ENCODE data around the gene GADL1.

GADL1 gene

GRCh38 chr3:30878862-30879261 lies 15.6 kb downstream of the GADL1 start:
- DNase-seq (ENCODE audit: low spot score) = no peak

GRCh38 chr3:30875505-30875904 lies 19.0 kb downstream of the GADL1 start:
- DNase-seq (ENCODE audit: low spot score) = no peak

- no peak for DNase-seq (ENCODE audit: low spot score)
These were observed 20.8 kb downstream of the GADL1 start for GRCh38 chr3:30873671-30874070.

- DNase-seq (ENCODE audit: low spot score) = no peak
These were observed 21.6 kb downstream of the GADL1 start for GRCh38 chr3:30872879-30873278.

- no peak for DNase-seq (ENCODE audit: low spot score)
These were observed 22.7 kb downstream of the GADL1 start for GRCh38 chr3:30871720-30872119.

GRCh38 chr3:30864836-30865235 lies 29.6 kb downstream of the GADL1 start:
- no peak for DNase-seq (ENCODE audit: low spot score)

GRCh38 chr3:30864132-30864531 lies 30.3 kb downstream of the GADL1 start:
- DNase-seq (ENCODE audit: low spot score) = no peak

- DNase-seq (ENCODE audit: low spot score) = no peak
These were observed 32.5 kb downstream of the GADL1 start for GRCh38 chr3:30862004-30862403.

- no peak for DNase-seq (ENCODE audit: low spot score)
These were observed 35.5 kb downstream of the GADL1 start for GRCh38 chr3:30858894-30859389.

GRCh38 chr3:30855400-30856292 lies 38.8 kb downstream of the GADL1 start:
- no peak for DNase-seq (ENCODE audit: low spot score)

GRCh38 chr3:30852833-30853232 lies 41.6 kb downstream of the GADL1 start:
- no peak for DNase-seq (ENCODE audit: low spot score)

GRCh38 chr3:30848087-30848779 lies 46.2 kb downstream of the GADL1 start:
- no peak for DNase-seq (ENCODE audit: low spot score)

GRCh38 chr3:30847592-30847991 lies 46.9 kb downstream of the GADL1 start:
- DNase-seq (ENCODE audit: low spot score) = no peak

- no peak for DNase-seq (ENCODE audit: low spot score)
These were observed 48.9 kb downstream of the GADL1 start for GRCh38 chr3:30845606-30846005.

GRCh38 chr3:30843877-30844276 lies 50.6 kb downstream of the GADL1 start:
- DNase-seq (ENCODE audit: low spot score) = no peak

GRCh38 chr3:30836141-30836540 lies 58.3 kb downstream of the GADL1 start:
- no peak for DNase-seq (ENCODE audit: low spot score)

GRCh38 chr3:30835667-30836066 lies 58.8 kb downstream of the GADL1 start:
- no peak for DNase-seq (ENCODE audit: low spot score)

GRCh38 chr3:30832961-30833575 lies 61.4 kb downstream of the GADL1 start:
- DNase-seq (ENCODE audit: low spot score) = no peak

GRCh38 chr3:30827080-30827479 lies 67.4 kb downstream of the GADL1 start:
- DNase-seq (ENCODE audit: low spot score) = no peak

GRCh38 chr3:30826531-30826942 lies 67.9 kb downstream of the GADL1 start:
- no peak for DNase-seq (ENCODE audit: low spot score)

GRCh38 chr3:30819067-30819798 lies 75.2 kb downstream of the GADL1 start:
- DNase-seq (ENCODE audit: low spot score) = no peak

- DNase-seq (ENCODE audit: low spot score) = no peak
These were observed 80.7 kb downstream of the GADL1 start for GRCh38 chr3:30813734-30814133.

Data from ecto neural progenitor cell (in vitro differentiated cells).